Dermis microvascular lymphatic vessel endothelial cell (primary cell): ENCODE measurements around the gene BRIX1. TPM values are rescaled to one million over a fixed set of nuclear protein-coding genes. Genes with fewer than 3 reads are reported as not detected.
"Not testable (repeated sequence)": the region's sequence is repeated elsewhere in the genome, so short reads cannot be mapped to it uniquely, and the experiment has no call there.

Experiments used
- DNase-seq, 2 donors: peaks; one replicate each; pipeline versions ENCODE4 v3.0.0 to v3.0.0-alpha.2; 2010; ENCODE audit warnings: low read depth in 2 of 2
- total RNA-seq: library from RNA; depleted of rRNA; stranded (reverse); fragments of >200 nt; gene quantifications from 2 replicates; pipeline ENCODE4 v1.2.1, GENCODE V29; 2014

The BRIX1 gene
- total RNA-seq, 1 donor from 2014 or later: 20.0 TPM

GRCh38 chr5:34959323-34959722, 43.8 kb downstream of the BRIX1 start:
- no peak for DNase-seq

DNA sequence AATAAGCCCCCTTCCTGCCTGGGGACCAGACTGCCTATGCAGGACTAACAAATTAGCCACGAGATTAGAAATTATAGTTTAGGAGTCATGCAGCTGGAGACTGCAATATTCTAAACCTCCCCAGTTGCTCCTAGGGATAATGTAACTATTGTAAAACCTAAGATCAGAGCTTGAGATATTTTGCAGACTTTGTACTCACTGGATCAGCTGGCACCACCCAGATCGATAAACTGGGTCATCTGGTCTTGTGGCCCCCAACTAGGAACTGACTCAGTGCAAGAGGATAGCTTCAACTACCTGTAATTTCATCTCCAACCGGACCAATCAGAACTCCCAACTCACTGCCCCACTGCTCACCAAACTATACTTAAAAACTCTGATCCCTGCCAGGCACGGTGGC, 52.0 kb downstream of the BRIX1 start:
- DNase-seq: no peak

- DNase-seq: no peak
These were observed 52.7 kb downstream of the BRIX1 start for GRCh38 chr5:34968258-34968657.

DNA sequence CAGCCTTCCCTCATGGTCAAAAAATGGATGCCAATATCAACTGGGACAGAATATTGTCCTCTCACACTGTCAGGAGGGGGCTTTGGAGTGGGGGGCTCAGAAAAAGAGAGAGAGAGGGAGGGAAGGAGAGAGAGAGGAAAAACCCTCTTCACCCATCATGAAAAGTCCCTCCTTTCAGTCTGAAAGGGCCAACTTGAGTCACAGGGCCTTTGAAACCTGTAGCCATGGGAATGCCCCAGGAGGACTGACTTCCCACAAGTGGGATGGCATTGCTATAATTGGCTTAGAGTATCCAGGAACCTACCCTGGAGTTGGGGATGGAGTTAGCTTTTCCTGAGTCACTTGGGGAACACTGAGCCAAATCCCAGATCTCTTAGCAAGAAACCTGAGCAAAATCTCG, 55.0 kb downstream of the BRIX1 start:
- DNase-seq: no peak

DNA sequence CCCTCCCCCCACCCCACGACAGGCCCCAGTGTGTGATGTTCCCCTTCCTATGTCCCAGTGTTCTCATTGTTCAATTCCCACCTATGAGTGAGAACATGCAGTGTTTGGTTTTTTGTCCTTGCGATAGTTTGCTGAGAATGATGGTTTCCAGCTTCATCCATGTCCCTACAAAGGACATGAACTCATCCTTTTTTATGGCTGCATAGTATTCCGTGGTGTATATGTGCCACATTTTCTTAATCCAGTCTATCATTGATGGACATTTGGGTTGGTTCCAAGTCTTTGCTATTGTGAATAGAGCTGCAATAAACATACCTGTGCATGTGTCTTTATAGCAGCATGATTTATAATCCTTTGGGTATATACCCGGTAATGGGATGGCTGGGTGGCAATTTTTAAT, 56.1 kb downstream of the BRIX1 start:
- not testable (repeated sequence) for DNase-seq

Other genes starting within 250 kb of the BRIX1 start
- 0.13 and 0.26 TPM in 2 replicates for gene TTC23L, start 76.5 kb upstream of the BRIX1 start, total RNA-seq
- gene RAD1, start 207 bp upstream of the BRIX1 start, total RNA-seq: 18.3 and 28.1 TPM in 2 replicates
- 15.5 and 16.6 TPM in 2 replicates for gene DNAJC21, start 13.8 kb downstream of the BRIX1 start, total RNA-seq
- gene AGXT2, start 132.2 kb downstream of the BRIX1 start, total RNA-seq: not detected in 2 replicates